ENCODE measurements around the gene PBLD.

PBLD gene

DNA sequence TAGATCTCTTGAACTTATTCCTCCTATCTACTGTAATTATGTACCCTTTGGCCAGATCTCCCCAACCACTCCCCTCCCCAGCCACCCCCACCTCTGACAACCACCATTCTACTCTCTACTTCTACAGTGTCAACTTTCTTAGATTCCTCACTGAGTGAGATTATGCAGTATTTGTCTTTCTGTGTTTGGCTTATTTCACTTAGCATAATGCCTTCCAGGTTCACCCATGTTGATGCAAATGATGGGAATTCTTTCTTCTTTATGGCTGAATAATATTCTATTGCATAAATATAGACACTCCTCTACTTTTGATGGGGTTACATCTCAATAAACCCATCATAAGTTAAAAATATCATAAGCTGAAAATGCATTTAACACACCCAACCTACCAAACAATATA, 22.2 kb downstream of the PBLD start:
- Histone ChIP-seq H2BK15ac (replicated peaks; ENCODE audit: low read depth) (no peak overlapping the region), H3K27ac (ENCODE audit: low read depth, low read length) (no peak overlapping the region), H3K36me3 (ENCODE audit: control insufficient read depth, insufficient read depth, low read length) (no peaks in the 10 kb centered on the region), H4K8ac (ENCODE audit: low read depth, low read length) (no peak overlapping the region), H3K4me2 (ENCODE audit: low read length) (no peak overlapping the region), H3K4ac (ENCODE audit: low read depth, low read length) (no peak overlapping the region), H3K27me3 (ENCODE audit: insufficient read depth, low read length, poor library complexity) (no peaks in the 10 kb centered on the region), H3K4me3 (ENCODE audit: low read length) (no peak overlapping the region), H2BK120ac (ENCODE audit: low read depth, low read length) (no peak overlapping the region), H2AK5ac (ENCODE audit: low read length) (no peak overlapping the region), H3K56ac (ENCODE audit: low read length) (no peak overlapping the region), H2BK5ac (ENCODE audit: low read length) (no peak overlapping the region), H3K23ac (ENCODE audit: low read length) (no peak overlapping the region), H3K79me1 (ENCODE audit: low read length) (no peaks in the 10 kb centered on the region), H3K18ac (ENCODE audit: low read length) (no peak overlapping the region), H3K9ac (ENCODE audit: low read length) (no peak overlapping the region), H4K5ac (ENCODE audit: low read length) (no peak overlapping the region), H3K4me1 (ENCODE audit: control insufficient read depth, low read depth, low read length) (no peaks in the 10 kb centered on the region), H3K79me2 (ENCODE audit: control insufficient read depth, insufficient read depth, low read length) (no peaks in the 10 kb centered on the region)
- no peak for DNase-seq

- Histone ChIP-seq H3K36me3 (ENCODE audit: control insufficient read depth, insufficient read depth, low read length) (no peaks in the 10 kb centered on the region), H3K18ac (ENCODE audit: low read length) (no peak overlapping the region), H3K4me3 (ENCODE audit: low read length) (no peak overlapping the region), H3K23ac (ENCODE audit: low read length) (no peak overlapping the region), H3K9ac (ENCODE audit: low read length) (no peak overlapping the region), H2BK5ac (ENCODE audit: low read length) (no peak overlapping the region), H2AK5ac (ENCODE audit: low read length) (no peak overlapping the region), H4K5ac (ENCODE audit: low read length) (no peak overlapping the region), H4K8ac (ENCODE audit: low read depth, low read length) (no peak overlapping the region), H3K79me1 (ENCODE audit: low read length) (no peaks in the 10 kb centered on the region), H2BK120ac (ENCODE audit: low read depth, low read length) (no peak overlapping the region), H2BK15ac (replicated peaks; ENCODE audit: low read depth) (no peak overlapping the region), H3K27me3 (ENCODE audit: insufficient read depth, low read length, poor library complexity) (no peaks in the 10 kb centered on the region), H3K79me2 (ENCODE audit: control insufficient read depth, insufficient read depth, low read length) (no peaks in the 10 kb centered on the region), H3K4me2 (ENCODE audit: low read length) (no peak overlapping the region), H3K4me1 (ENCODE audit: control insufficient read depth, low read depth, low read length) (no peaks in the 10 kb centered on the region), H3K27ac (ENCODE audit: low read depth, low read length) (no peak overlapping the region), H3K4ac (ENCODE audit: low read depth, low read length) (no peak overlapping the region), H3K56ac (ENCODE audit: low read length) (no peak overlapping the region)
- WGBS (ENCODE audit: extremely low coverage, insufficient coverage, low lambda C conversion rate): no CpG with 5 or more reads among the region's 1 CpG
- no peak for DNase-seq
These were observed 26.9 kb downstream of the PBLD start for GRCh38 chr10:68305854-68306253.

- Histone ChIP-seq H3K56ac (ENCODE audit: low read length) (no peak overlapping the region), H4K5ac (ENCODE audit: low read length) (no peak overlapping the region), H3K4me2 (ENCODE audit: low read length) (no peak overlapping the region), H3K4ac (ENCODE audit: low read depth, low read length) (no peak overlapping the region), H4K8ac (ENCODE audit: low read depth, low read length) (no peak overlapping the region), H2BK120ac (ENCODE audit: low read depth, low read length) (no peak overlapping the region), H3K23ac (ENCODE audit: low read length) (no peak overlapping the region), H2BK15ac (replicated peaks; ENCODE audit: low read depth) (no peak overlapping the region), H3K4me3 (ENCODE audit: low read length) (no peak overlapping the region), H3K36me3 (ENCODE audit: control insufficient read depth, insufficient read depth, low read length) (no peaks in the 10 kb centered on the region), H3K79me2 (ENCODE audit: control insufficient read depth, insufficient read depth, low read length) (no peaks in the 10 kb centered on the region), H3K27me3 (ENCODE audit: insufficient read depth, low read length, poor library complexity) (no peaks in the 10 kb centered on the region), H2AK5ac (ENCODE audit: low read length) (no peak overlapping the region), H3K27ac (ENCODE audit: low read depth, low read length) (no peak overlapping the region), H2BK5ac (ENCODE audit: low read length) (no peak overlapping the region), H3K9ac (ENCODE audit: low read length) (no peak overlapping the region), H3K4me1 (ENCODE audit: control insufficient read depth, low read depth, low read length) (no peaks in the 10 kb centered on the region), H3K18ac (ENCODE audit: low read length) (no peak overlapping the region), H3K79me1 (ENCODE audit: low read length) (no peaks in the 10 kb centered on the region)
- WGBS (ENCODE audit: extremely low coverage, insufficient coverage, low lambda C conversion rate): no CpG with 5 or more reads among the region's 7 CpGs
- no peak for DNase-seq
These were observed 28.8 kb downstream of the PBLD start for GRCh38 chr10:68303849-68304412.

DNA sequence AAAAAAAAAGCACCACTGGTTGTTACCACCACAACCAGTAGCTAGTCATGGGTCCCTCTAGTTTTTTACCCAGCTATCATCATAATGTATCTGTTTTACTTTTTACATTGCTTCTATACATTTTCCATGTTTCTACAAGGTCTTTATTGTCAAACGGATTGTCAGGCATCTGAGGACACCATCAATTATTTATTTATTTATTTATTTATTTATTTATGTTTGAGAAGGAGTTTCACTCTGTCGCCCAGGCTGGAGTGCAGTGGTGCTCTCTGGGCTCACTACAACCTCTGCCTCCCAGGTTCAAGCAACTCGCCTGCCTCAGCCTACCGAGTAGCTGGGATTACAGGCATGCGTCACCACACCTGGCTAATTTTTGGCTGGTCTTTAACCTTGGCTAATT, 29.9 kb downstream of the PBLD start:
- Histone ChIP-seq H3K56ac (ENCODE audit: low read length) (no peak overlapping the region), H3K9ac (ENCODE audit: low read length) (no peak overlapping the region), H3K4me2 (ENCODE audit: low read length) (no peak overlapping the region), H3K27ac (ENCODE audit: low read depth, low read length) (no peak overlapping the region), H3K18ac (ENCODE audit: low read length) (no peak overlapping the region), H2BK15ac (replicated peaks; ENCODE audit: low read depth) (no peak overlapping the region), H2BK5ac (ENCODE audit: low read length) (no peak overlapping the region), H3K79me2 (ENCODE audit: control insufficient read depth, insufficient read depth, low read length) (no peaks in the 10 kb centered on the region), H3K79me1 (ENCODE audit: low read length) (no peaks in the 10 kb centered on the region), H3K4ac (ENCODE audit: low read depth, low read length) (no peak overlapping the region), H4K8ac (ENCODE audit: low read depth, low read length) (no peak overlapping the region), H3K36me3 (ENCODE audit: control insufficient read depth, insufficient read depth, low read length) (no peaks in the 10 kb centered on the region), H3K23ac (ENCODE audit: low read length) (no peak overlapping the region), H2BK120ac (ENCODE audit: low read depth, low read length) (no peak overlapping the region), H4K5ac (ENCODE audit: low read length) (no peak overlapping the region), H3K4me3 (ENCODE audit: low read length) (no peak overlapping the region), H2AK5ac (ENCODE audit: low read length) (no peak overlapping the region), H3K4me1 (ENCODE audit: control insufficient read depth, low read depth, low read length) (no peaks in the 10 kb centered on the region), H3K27me3 (ENCODE audit: insufficient read depth, low read length, poor library complexity) (no peaks in the 10 kb centered on the region)
- WGBS (ENCODE audit: extremely low coverage, insufficient coverage, low lambda C conversion rate): no CpG with 5 or more reads among the region's 5 CpGs
- DNase-seq: no peak

DNA sequence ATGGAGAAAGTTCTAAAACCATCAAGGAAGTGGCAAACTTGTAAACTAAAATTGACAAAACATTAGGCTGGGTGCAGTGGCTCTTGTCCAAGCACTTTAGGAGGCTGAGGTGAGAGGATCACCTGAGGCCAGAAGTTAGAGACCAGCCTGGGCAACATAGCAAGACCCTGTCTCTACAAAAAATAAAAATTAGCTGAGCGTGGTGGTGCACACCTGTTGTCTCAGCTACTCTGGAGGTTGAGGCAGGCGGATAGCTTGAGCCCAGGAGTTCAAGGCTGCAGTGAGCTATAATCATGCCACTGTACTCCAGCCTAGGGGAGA, 30.3 kb downstream of the PBLD start:
- WGBS (ENCODE audit: extremely low coverage, insufficient coverage, low lambda C conversion rate): no CpG with 5 or more reads among the region's 2 CpGs
- DNase-seq: no peak
- no peak overlapping the region for H2BK120ac ChIP-seq (ENCODE audit: low read depth, low read length)
- H3K79me1 ChIP-seq (ENCODE audit: low read length): no peaks in the 10 kb centered on the region
- H4K5ac ChIP-seq (ENCODE audit: low read length): no peak overlapping the region
- H3K36me3 ChIP-seq (ENCODE audit: control insufficient read depth, insufficient read depth, low read length): no peaks in the 10 kb centered on the region
- no peaks in the 10 kb centered on the region for H3K4me1 ChIP-seq (ENCODE audit: control insufficient read depth, low read depth, low read length)
- no peak overlapping the region for H3K27ac ChIP-seq (ENCODE audit: low read depth, low read length)
- no peak overlapping the region for H2AK5ac ChIP-seq (ENCODE audit: low read length)
- H3K23ac ChIP-seq (ENCODE audit: low read length): no peak overlapping the region
- H3K56ac ChIP-seq (ENCODE audit: low read length): no peak overlapping the region
- H3K9ac ChIP-seq (ENCODE audit: low read length): no peak overlapping the region
- H2BK5ac ChIP-seq (ENCODE audit: low read length): no peak overlapping the region
- H3K27me3 ChIP-seq (ENCODE audit: insufficient read depth, low read length, poor library complexity): no peaks in the 10 kb centered on the region
- no peak overlapping the region for H3K4me3 ChIP-seq (ENCODE audit: low read length)
- no peak overlapping the region for H3K4me2 ChIP-seq (ENCODE audit: low read length)
- no peak overlapping the region for H3K18ac ChIP-seq (ENCODE audit: low read length)
- no peak overlapping the region for H2BK15ac ChIP-seq (replicated peaks; ENCODE audit: low read depth)
- H3K79me2 ChIP-seq (ENCODE audit: control insufficient read depth, insufficient read depth, low read length): no peaks in the 10 kb centered on the region
- no peak overlapping the region for H4K8ac ChIP-seq (ENCODE audit: low read depth, low read length)
- H3K4ac ChIP-seq (ENCODE audit: low read depth, low read length): no peak overlapping the region

- H2BK120ac ChIP-seq (ENCODE audit: low read depth, low read length): no peak overlapping the region
These were observed 30.8 kb downstream of the PBLD start for GRCh38 chr10:68301790-68302502.

More at GRCh38 chr10:68301790-68302502, 30.8 kb downstream of the PBLD start:
- no peak overlapping the region for H3K4me3 ChIP-seq (ENCODE audit: low read length)
- H3K4ac ChIP-seq (ENCODE audit: low read depth, low read length): no peak overlapping the region
- peak; percentile 40 for DNase-seq
- H3K9ac ChIP-seq (ENCODE audit: low read length): no peak overlapping the region
- H3K23ac ChIP-seq (ENCODE audit: low read length): no peak overlapping the region
- no CpG with 5 or more reads among the region's 6 CpGs for WGBS (ENCODE audit: extremely low coverage, insufficient coverage, low lambda C conversion rate)
- H3K27me3 ChIP-seq (ENCODE audit: insufficient read depth, low read length, poor library complexity): no peaks in the 10 kb centered on the region
- no peaks in the 10 kb centered on the region for H3K79me2 ChIP-seq (ENCODE audit: control insufficient read depth, insufficient read depth, low read length)
- no peak overlapping the region for H2BK5ac ChIP-seq (ENCODE audit: low read length)
- H3K4me1 ChIP-seq (ENCODE audit: control insufficient read depth, low read depth, low read length): no peaks in the 10 kb centered on the region
- H3K27ac ChIP-seq (ENCODE audit: low read depth, low read length): no peak overlapping the region
- no peak overlapping the region for H3K4me2 ChIP-seq (ENCODE audit: low read length)
- H2BK15ac ChIP-seq (replicated peaks; ENCODE audit: low read depth): no peak overlapping the region
- H3K79me1 ChIP-seq (ENCODE audit: low read length): no peaks in the 10 kb centered on the region
- H3K56ac ChIP-seq (ENCODE audit: low read length): no peak overlapping the region
- H2AK5ac ChIP-seq (ENCODE audit: low read length): no peak overlapping the region
- H3K18ac ChIP-seq (ENCODE audit: low read length): no peak overlapping the region
- H4K8ac ChIP-seq (ENCODE audit: low read depth, low read length): no peak overlapping the region
- H4K5ac ChIP-seq (ENCODE audit: low read length): no peak overlapping the region
- no peaks in the 10 kb centered on the region for H3K36me3 ChIP-seq (ENCODE audit: control insufficient read depth, insufficient read depth, low read length)
